Measurements from ENCODE around the gene TM7SF2. TPM values are rescaled to one million over a fixed set of nuclear protein-coding genes. Genes with fewer than 3 reads are reported as not detected.
A peak's percentile ranks its signal among the peaks of the same experiment; 100 is the strongest.
"Not testable (repeated sequence)": the region's sequence is repeated elsewhere in the genome, so short reads cannot be mapped to it uniquely, and the experiment has no call there.

The TM7SF2 gene
- total RNA-seq, 2 donors from 2014 or later, result 22.8 to 26.8 TPM

DNA sequence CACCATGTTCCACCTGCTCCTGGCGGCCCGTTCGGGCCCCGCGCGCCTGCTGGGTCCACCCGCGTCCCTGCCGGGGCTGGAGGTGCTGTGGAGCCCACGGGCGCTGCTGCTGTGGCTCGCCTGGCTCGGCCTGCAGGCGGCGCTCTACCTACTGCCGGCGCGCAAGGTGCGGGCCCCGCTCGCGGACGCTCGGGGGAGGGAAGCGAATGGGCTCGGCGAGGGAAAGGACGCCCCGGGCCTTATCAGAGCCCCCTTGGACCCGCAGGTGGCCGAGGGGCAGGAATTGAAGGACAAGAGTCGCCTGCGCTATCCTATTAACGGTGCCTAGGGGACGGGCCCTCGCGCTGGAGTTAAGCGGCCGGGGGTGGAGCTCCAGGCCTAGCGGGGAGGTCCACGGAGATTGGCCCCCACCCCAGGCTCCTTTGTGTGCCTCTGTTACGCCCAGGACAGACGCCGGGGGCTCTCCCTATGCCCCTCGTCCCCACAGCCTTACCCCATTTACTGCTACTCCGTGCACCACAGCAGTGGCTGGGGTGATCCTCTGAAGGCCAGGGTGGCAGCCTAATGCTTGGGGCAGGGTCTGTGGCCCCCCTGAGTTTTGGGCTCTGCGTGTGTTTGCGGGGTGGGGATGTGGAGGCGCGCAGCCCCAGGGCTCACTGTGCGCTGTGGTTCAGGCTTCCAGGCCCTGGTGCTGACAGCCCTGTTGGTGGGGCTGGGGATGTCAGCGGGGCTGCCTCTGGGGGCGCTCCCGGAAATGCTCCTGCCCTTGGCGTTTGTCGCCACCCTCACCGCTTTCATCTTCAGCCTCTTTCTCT lies 1.1 kb downstream of the TM7SF2 start:
- ATAC-seq (replicated peaks in 1 of 2), result peak; percentile 44 to 46

DNA sequence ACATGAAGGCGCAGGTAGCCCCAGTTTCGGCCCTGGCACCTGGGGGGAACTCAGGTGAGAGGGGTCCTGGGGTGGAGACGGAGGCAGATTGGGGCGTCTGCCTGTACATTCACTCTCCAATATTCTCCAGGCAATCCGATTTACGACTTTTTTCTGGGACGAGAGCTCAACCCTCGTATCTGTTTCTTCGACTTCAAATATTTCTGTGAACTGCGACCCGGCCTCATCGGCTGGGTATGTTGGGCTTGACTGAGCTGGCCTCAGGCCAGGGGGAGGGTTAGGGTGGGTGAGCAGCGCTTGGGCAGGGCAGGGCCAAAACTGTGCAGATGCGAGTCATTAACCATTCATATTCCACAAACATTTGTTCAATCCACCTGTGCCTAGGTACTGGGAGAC lies 1.7 kb downstream of the TM7SF2 start:
- ATAC-seq (replicated peaks in 1 of 2) (no peak), DNase-seq (no peak)
- H3K27me3 Mint-ChIP-seq (ENCODE audit: low read depth), result no peaks in the 10 kb centered on the region
- peaks cover 60% of the 10 kb centered on the region for H3K4me1 Mint-ChIP-seq (ENCODE audit: low read depth)
- peak overlapping the region; percentile 93 for H3K27ac Mint-ChIP-seq
- H3K9me3 Mint-ChIP-seq, result no peaks in the 10 kb centered on the region
- H3K36me3 Mint-ChIP-seq (ENCODE audit: insufficient read depth in 2 of 2), result peaks cover 3 to 6% of the 10 kb centered on the region in 2 donors
- peak overlapping the region; percentile 98 to 100 for H3K4me3 Mint-ChIP-seq

More for the DNA sequence above, 1.1 kb downstream of the TM7SF2 start:
- Mint-ChIP-seq H3K36me3 (ENCODE audit: insufficient read depth in 2 of 2) (peaks cover under 1 to 4% of the 10 kb centered on the region in 2 donors), H3K27ac (peak overlapping the region; percentile 93), H3K27me3 (ENCODE audit: low read depth) (no peaks in the 10 kb centered on the region), H3K4me3 (peak overlapping the region; percentile 98 to 100), H3K9me3 (no peaks in the 10 kb centered on the region), H3K4me1 (ENCODE audit: low read depth) (peaks cover 55% of the 10 kb centered on the region)
- DNase-seq, result peak; percentile 76 to 88

- ATAC-seq (replicated peaks in 1 of 2) (no peak), DNase-seq (no peak)
- Mint-ChIP-seq H3K4me3 (peak overlapping the region; percentile 98 to 100), H3K4me1 (ENCODE audit: low read depth) (peaks cover 65% of the 10 kb centered on the region), H3K27me3 (ENCODE audit: low read depth) (no peaks in the 10 kb centered on the region), H3K36me3 (ENCODE audit: insufficient read depth in 2 of 2) (peaks cover 5 to 10% of the 10 kb centered on the region in 2 donors), H3K27ac (peak overlapping the region; percentile 93), H3K9me3 (no peaks in the 10 kb centered on the region)
These were observed 2.2 kb downstream of the TM7SF2 start for GRCh38 chr11:65113839-65114238.

GRCh38 chr11:65114538-65115171 lies 3.0 kb downstream of the TM7SF2 start:
- DNase-seq (no peak), ATAC-seq (replicated peaks in 1 of 2) (no peak)
- H3K36me3 Mint-ChIP-seq (ENCODE audit: insufficient read depth in 2 of 2), result peaks cover 6 to 18% of the 10 kb centered on the region in 2 donors
- peak overlapping the region; percentile 98 to 100 for H3K4me3 Mint-ChIP-seq
- H3K9me3 Mint-ChIP-seq, result no peaks in the 10 kb centered on the region
- H3K4me1 Mint-ChIP-seq (ENCODE audit: low read depth), result peaks cover 73% of the 10 kb centered on the region
- H3K27me3 Mint-ChIP-seq (ENCODE audit: low read depth), result no peaks in the 10 kb centered on the region
- H3K27ac Mint-ChIP-seq, result no peak overlapping the region

DNA sequence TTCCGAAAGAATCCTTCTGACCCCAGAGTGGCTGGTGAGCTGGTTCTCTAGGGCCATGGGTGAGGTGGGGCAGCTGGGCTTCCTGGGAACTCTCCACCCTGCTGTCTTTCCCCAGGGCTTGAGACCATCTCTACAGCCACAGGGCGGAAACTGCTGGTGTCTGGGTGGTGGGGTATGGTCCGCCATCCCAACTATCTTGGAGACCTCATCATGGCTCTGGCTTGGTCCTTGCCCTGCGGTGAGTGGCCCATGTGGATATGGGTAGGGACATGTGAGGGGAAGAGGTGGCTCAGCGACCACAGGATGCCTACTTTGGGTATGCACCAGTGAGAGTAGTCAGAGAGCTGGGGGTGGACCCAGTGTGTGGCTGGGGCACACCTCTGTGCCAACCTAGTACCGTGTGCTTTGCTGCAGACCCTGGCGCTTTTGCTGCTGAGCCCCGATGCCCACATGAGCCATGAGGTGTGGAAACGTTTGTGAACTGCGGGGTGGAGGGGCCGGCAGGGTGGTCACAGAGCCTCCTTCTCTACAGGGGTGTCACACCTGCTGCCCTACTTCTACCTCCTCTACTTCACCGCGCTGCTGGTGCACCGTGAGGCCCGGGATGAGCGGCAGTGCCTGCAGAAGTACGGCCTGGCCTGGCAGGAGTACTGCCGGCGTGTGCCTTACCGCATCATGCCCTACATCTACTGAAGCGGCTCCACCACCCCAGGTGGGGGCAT lies 3.9 kb downstream of the TM7SF2 start:
- DNase-seq (no peak), ATAC-seq (replicated peaks in 1 of 2) (no peak)
- Mint-ChIP-seq H3K4me3 (peak overlapping the region; percentile 88 to 89), H3K4me1 (ENCODE audit: low read depth) (peaks cover 76% of the 10 kb centered on the region), H3K27ac (peak overlapping the region; percentile 42), H3K27me3 (ENCODE audit: low read depth) (no peaks in the 10 kb centered on the region), H3K36me3 (ENCODE audit: insufficient read depth in 2 of 2) (peaks cover 6 to 20% of the 10 kb centered on the region in 2 donors), H3K9me3 (no peaks in the 10 kb centered on the region)

GRCh38 chr11:65116370-65117205 lies 4.9 kb downstream of the TM7SF2 start:
- Mint-ChIP-seq H3K4me3 (peak overlapping the region; percentile 88 to 89), H3K27ac (peak overlapping the region; percentile 96), H3K36me3 (ENCODE audit: insufficient read depth in 2 of 2) (peaks cover 13 to 26% of the 10 kb centered on the region in 2 donors), H3K27me3 (ENCODE audit: low read depth) (no peaks in the 10 kb centered on the region), H3K9me3 (no peaks in the 10 kb centered on the region), H3K4me1 (ENCODE audit: low read depth) (peaks cover 75% of the 10 kb centered on the region)
- peak; percentile 40 to 49 for ATAC-seq (replicated peaks in 1 of 2)
- DNase-seq, result peak; percentile 77 to 80

DNA sequence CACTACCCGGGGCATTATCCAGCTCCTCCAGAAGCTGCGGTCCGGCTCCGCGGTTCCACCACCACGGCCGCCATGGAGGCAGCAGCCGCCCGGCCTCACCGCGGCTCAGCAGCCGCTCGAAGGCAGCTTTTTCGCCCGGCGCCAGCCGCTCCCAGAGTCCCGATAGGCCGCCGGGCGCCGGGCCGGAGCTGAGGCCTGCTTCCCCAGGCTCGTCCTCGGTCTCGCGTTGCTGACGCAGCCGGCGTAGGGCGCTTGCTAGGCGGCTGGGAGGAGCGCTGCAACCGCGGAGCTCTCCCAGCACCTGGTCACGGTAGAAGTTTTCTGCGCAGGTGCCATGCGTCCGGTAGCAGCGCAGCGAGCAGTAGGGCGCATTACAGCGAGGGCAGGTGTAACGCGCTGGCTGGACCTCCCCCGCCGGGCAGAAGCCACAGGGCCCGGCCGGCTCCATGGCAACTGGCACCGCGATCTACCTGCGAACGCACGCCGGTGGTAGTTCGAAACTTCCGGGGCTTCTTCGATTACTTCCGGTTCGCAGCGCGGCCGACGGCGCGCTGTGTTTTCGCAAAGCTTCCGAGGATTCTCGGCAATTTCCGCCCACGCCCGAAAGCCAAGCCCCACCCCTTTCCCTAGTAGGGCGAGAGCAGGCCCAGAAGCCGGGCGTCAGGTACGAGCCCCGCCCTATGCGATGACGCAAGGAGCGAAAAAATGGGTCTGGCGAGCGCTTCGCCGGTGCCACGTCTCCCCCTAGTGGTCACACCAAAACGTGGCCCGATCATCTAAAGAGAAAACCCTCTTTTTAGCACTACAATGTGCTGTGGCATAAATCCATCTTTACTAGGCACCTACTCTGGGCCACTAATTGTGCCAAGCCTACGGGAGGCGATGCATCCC lies 5.8 kb downstream of the TM7SF2 start, which contains the start of gene ZNHIT2:
Gene ZNHIT2, minus strand, starts transcription at position 496 of the 891 bp plus-strand sequence. Its CDS starts 48 bp downstream, at position 448.
- DNase-seq (peak; percentile 100), ATAC-seq (replicated peaks in 1 of 2) (peak; percentile 62 to 63)
- Mint-ChIP-seq H3K4me1 (ENCODE audit: low read depth) (peaks cover 69% of the 10 kb centered on the region), H3K9me3 (no peaks in the 10 kb centered on the region), H3K4me3 (peak within 1 kb of the TSS; percentile 88 to 89), H3K36me3 (ENCODE audit: insufficient read depth in 2 of 2) (peaks cover 18 to 33% of the 10 kb centered on the region in 2 donors), H3K27ac (peak within 1 kb of the TSS; percentile 96), H3K27me3 (ENCODE audit: low read depth) (no peaks in the 10 kb centered on the region)

GRCh38 chr11:65118097-65118837 lies 6.6 kb downstream of the TM7SF2 start:
- ATAC-seq (replicated peaks in 1 of 2) (no peak), DNase-seq (no peak)
- Mint-ChIP-seq H3K27me3 (ENCODE audit: low read depth) (no peaks in the 10 kb centered on the region), H3K36me3 (ENCODE audit: insufficient read depth in 2 of 2) (peaks cover 18 to 33% of the 10 kb centered on the region in 2 donors), H3K4me3 (peak overlapping the region; percentile 88 to 89), H3K9me3 (no peaks in the 10 kb centered on the region), H3K4me1 (ENCODE audit: low read depth) (peaks cover 70% of the 10 kb centered on the region), H3K27ac (peak overlapping the region; percentile 88)

DNA sequence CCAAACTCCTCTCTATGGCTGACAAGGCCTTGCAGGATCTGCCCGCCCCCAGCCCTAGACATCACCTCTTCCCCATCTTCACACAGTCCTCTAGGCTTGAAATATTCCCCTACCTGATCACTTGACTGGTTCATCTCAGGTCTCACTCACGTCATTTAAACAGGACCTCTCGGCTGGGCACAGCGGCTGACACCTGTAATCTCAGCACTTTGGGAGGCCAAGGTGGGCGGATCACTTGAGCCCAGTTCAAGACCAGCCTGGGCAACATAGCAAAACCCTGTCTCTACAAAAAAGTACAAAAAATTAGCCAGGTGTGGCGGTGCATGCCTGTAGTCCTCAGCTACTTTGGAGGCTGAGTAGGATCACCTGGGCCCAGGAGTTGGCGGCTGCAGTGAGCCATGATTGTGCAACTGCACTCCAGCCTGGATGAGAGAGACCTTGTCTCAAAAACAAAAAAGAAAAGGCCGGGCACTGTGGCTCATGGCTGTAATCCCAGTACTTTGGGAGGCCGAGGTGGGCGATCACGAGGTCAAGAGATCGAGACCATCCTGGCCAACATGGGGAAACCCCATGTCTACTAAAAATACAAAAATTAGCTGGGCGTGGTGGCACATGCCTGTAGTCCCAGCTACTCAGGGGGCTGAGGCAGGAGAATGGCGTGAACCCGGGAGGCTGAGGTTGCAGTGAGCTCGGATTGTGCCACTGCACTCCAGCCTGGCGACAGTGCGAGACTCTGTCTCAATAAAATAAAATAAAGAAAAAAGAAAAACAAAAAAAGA lies 7.4 kb downstream of the TM7SF2 start:
- not testable (repeated sequence) for ATAC-seq (replicated peaks in 1 of 2)

DNA sequence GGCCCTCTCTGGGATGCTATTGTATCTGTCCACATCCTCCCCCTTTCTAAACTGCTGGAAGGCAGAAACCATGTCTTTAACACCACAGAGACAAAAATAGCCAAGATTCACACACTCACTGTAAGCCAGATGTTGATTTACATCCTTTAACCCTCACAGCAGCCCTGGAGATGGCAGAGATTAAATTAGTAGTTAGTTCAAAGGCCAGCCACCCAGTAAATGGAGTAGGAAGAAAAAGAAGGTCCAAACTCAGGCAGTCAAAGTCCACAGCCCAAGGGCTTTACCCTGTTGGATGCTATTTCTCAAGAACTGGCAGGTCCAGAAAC lies 8.0 kb downstream of the TM7SF2 start:
- H3K9me3 Mint-ChIP-seq, result no peaks in the 10 kb centered on the region
- peaks cover 71% of the 10 kb centered on the region for H3K4me1 Mint-ChIP-seq (ENCODE audit: low read depth)
- H3K27ac Mint-ChIP-seq, result peak overlapping the region; percentile 95

More for the DNA sequence above, 7.4 kb downstream of the TM7SF2 start:
- DNase-seq; H3K9me3 Mint-ChIP-seq; H3K27me3 Mint-ChIP-seq (ENCODE audit: low read depth): not testable (repeated sequence)
- H3K4me3 Mint-ChIP-seq, result peak overlapping the region in 1 of 2 donors; percentile 7
- H3K4me1 Mint-ChIP-seq (ENCODE audit: low read depth), result peaks cover 68% of the 10 kb centered on the region
- peak overlapping the region; percentile 95 for H3K27ac Mint-ChIP-seq
- peaks cover 18 to 33% of the 10 kb centered on the region in 2 donors for H3K36me3 Mint-ChIP-seq (ENCODE audit: insufficient read depth in 2 of 2)

More for the DNA sequence above, 8.0 kb downstream of the TM7SF2 start:
- Mint-ChIP-seq H3K4me3 (no peak overlapping the region), H3K27me3 (ENCODE audit: low read depth) (no peaks in the 10 kb centered on the region), H3K36me3 (ENCODE audit: insufficient read depth in 2 of 2) (peaks cover 18 to 33% of the 10 kb centered on the region in 2 donors)
- no peak for ATAC-seq (replicated peaks in 1 of 2)
- DNase-seq, result no peak

Data from activated T-cell treated with anti-CD3 and anti-CD28 coated beads, Interleukin-2, amount 50 U/mL, for 72 hours (primary cell).